Measurements from ENCODE around the gene CTAG1B.

CTAG1B gene

GRCh38 chrX:154607370-154607769 lies 11.7 kb downstream of the CTAG1B start:
- ATAC-seq, result no peak
- TF ChIP-seq OSR1 (CRISPR knock-in tag; IDR thresholded peaks at IDR 0.05) (no peak), PPARA (CRISPR knock-in tag; IDR thresholded peaks at IDR 0.05; ENCODE audit: borderline replicate concordance) (no peak)

- ATAC-seq, result no peak
- TF ChIP-seq ZFP3 (CRISPR knock-in tag; IDR thresholded peaks at IDR 0.05) (no peak), ARNTL (CRISPR knock-in tag; IDR thresholded peaks at IDR 0.05; ENCODE audit: borderline replicate concordance, low read depth) (no peak), GLIS3 (CRISPR knock-in tag; IDR thresholded peaks at IDR 0.05) (no peak), POU6F1 (CRISPR knock-in tag; IDR thresholded peaks at IDR 0.05; ENCODE audit: borderline replicate concordance, low read depth) (no peak)
Observed at GRCh38 chrX:154605566-154605965, 13.5 kb downstream of the CTAG1B start.

GRCh38 chrX:154603438-154604430 lies 15.3 kb downstream of the CTAG1B start:
- peak; percentile 90 for ATAC-seq

More at GRCh38 chrX:154603438-154604430, 15.3 kb downstream of the CTAG1B start:
- TF ChIP-seq TCF4 (CRISPR knock-in tag; IDR thresholded peaks at IDR 0.05; ENCODE audit: borderline replicate concordance) (no peak), ARNTL (CRISPR knock-in tag; IDR thresholded peaks at IDR 0.05; ENCODE audit: borderline replicate concordance, low read depth) (no peak), CSRNP3 (CRISPR knock-in tag; IDR thresholded peaks at IDR 0.05) (no peak), GLIS3 (CRISPR knock-in tag; IDR thresholded peaks at IDR 0.05) (no peak), OSR1 (CRISPR knock-in tag; IDR thresholded peaks at IDR 0.05) (no peak), TOX (CRISPR knock-in tag; IDR thresholded peaks at IDR 0.05; ENCODE audit: borderline replicate concordance) (no peak), PATZ1 (CRISPR knock-in tag; IDR thresholded peaks at IDR 0.05; ENCODE audit: borderline replicate concordance) (no peak), ZFP3 (CRISPR knock-in tag; IDR thresholded peaks at IDR 0.05) (no peak), ZNF565 (CRISPR knock-in tag; conservative IDR thresholded peaks at IDR 0.05; ENCODE audit: low read depth) (no peak), ZNF8 (CRISPR knock-in tag; IDR thresholded peaks at IDR 0.05) (no peak), ZFP30 (CRISPR knock-in tag; IDR thresholded peaks at IDR 0.05) (no peak), ZNF70 (CRISPR knock-in tag; IDR thresholded peaks at IDR 0.05) (no peak), PPARA (CRISPR knock-in tag; IDR thresholded peaks at IDR 0.05; ENCODE audit: borderline replicate concordance) (no peak), POU6F1 (CRISPR knock-in tag; IDR thresholded peaks at IDR 0.05; ENCODE audit: borderline replicate concordance, low read depth) (no peak), ISL1 (CRISPR knock-in tag; IDR thresholded peaks at IDR 0.05) (no peak), SNAI2 (CRISPR knock-in tag; IDR thresholded peaks at IDR 0.05) (no peak), ZC3H10 (CRISPR knock-in tag; IDR thresholded peaks at IDR 0.05) (no peak), RARB (CRISPR knock-in tag; IDR thresholded peaks at IDR 0.05) (no peak)
